Measurements from ENCODE around the gene FKBP1B. TPM values are rescaled to one million over a fixed set of nuclear protein-coding genes. Genes with fewer than 3 reads are reported as not detected.

FKBP1B gene
- total and polyA plus RNA-seq, 4 donors = 10.5 to 19.0 (median 13.3) TPM

DNA sequence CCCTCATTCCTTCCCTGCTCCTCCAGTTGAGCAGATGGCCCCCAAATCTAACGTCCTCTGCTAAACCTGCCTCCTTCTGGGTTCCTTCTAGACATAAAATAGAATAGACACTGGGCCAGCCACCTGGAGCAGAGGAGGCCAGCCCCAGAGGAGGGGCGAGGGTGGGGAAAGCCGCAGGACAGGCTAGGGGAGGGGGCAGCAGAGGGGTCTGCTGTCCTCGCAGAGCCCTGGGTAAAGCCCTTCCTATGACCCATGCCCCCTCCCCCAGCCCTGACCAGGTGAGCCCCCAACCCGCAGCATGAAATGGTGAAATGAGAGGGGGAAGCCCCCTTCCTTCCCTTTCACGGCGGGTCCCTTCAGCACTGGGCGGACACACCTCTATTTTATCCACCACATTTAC, 31.8 kb upstream of the FKBP1B start:
- Histone ChIP-seq H3K9me3 (ENCODE audit: control insufficient read depth in 4 of 4, insufficient read depth in 3 of 4, low read length in 3 of 4) (no peaks in the 10 kb centered on the region), H3K36me3 (ENCODE audit: control insufficient read depth in 4 of 4, insufficient read depth in 4 of 4, low read length in 4 of 4) (peaks cover 0 to 2% (median 0%) of the 10 kb centered on the region in 4 donors), H3K4me1 (ENCODE audit: control insufficient read depth in 5 of 5, insufficient read depth in 5 of 5, low read length in 5 of 5) (no peaks in the 10 kb centered on the region), H3K27ac (ENCODE audit: low read depth in 1 of 2, low read length in 1 of 2) (no peak overlapping the region), H3K4me3 (no peak overlapping the region), H3K9ac (ENCODE audit: insufficient read depth in 1 of 2, low read length in 2 of 2) (no peak overlapping the region), H3K27me3 (ENCODE audit: control insufficient read depth in 3 of 3, insufficient read depth in 3 of 3, low read length in 2 of 3) (no peaks in the 10 kb centered on the region)
- no peak for ATAC-seq (ENCODE audit: insufficient read depth, low FRiP score)
- DNase-seq = no peak
- WGBS, 2 donors = 84 to 88% methylated on average over 7 to 8 of the region's 8 CpGs
- TF ChIP-seq, protein P1, sequence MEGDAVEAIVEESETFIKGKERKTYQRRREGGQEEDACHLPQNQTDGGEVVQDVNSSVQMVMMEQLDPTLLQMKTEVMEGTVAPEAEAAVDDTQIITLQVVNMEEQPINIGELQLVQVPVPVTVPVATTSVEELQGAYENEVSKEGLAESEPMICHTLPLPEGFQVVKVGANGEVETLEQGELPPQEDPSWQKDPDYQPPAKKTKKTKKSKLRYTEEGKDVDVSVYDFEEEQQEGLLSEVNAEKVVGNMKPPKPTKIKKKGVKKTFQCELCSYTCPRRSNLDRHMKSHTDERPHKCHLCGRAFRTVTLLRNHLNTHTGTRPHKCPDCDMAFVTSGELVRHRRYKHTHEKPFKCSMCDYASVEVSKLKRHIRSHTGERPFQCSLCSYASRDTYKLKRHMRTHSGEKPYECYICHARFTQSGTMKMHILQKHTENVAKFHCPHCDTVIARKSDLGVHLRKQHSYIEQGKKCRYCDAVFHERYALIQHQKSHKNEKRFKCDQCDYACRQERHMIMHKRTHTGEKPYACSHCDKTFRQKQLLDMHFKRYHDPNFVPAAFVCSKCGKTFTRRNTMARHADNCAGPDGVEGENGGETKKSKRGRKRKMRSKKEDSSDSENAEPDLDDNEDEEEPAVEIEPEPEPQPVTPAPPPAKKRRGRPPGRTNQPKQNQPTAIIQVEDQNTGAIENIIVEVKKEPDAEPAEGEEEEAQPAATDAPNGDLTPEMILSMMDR (IDR thresholded peaks at IDR 0.05; ENCODE audit: control extremely low read depth, extremely low read depth) = no peak

DNA sequence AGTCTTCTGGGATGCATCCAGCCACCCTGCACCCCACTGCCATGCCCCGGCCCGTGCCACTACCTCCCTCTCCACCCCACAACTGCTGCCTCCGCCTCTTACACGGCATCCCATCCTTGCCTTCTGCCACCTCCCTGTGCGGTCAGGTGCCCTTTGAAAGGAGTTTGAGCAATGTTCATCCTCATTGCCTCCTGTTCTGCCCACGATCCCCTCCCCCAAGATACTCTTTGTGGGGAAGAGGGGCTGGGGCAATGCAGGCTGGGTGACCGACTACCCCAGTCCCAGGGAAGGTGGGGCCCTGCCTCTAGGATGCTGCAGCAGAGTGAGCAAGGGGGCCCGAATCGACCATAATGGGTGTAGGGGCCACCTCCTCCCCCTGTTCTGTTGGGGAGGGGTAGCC, 31.3 kb upstream of the FKBP1B start:
- Histone ChIP-seq H3K9me3 (ENCODE audit: control insufficient read depth in 4 of 4, insufficient read depth in 3 of 4, low read length in 3 of 4) (no peaks in the 10 kb centered on the region), H3K4me1 (ENCODE audit: control insufficient read depth in 5 of 5, insufficient read depth in 5 of 5, low read length in 5 of 5) (no peaks in the 10 kb centered on the region), H3K27ac (ENCODE audit: low read depth in 1 of 2, low read length in 1 of 2) (no peak overlapping the region), H3K9ac (ENCODE audit: insufficient read depth in 1 of 2, low read length in 2 of 2) (no peak overlapping the region), H3K36me3 (ENCODE audit: control insufficient read depth in 4 of 4, insufficient read depth in 4 of 4, low read length in 4 of 4) (peaks cover 0 to 7% (median 0%) of the 10 kb centered on the region in 4 donors), H3K27me3 (ENCODE audit: control insufficient read depth in 3 of 3, insufficient read depth in 3 of 3, low read length in 2 of 3) (no peaks in the 10 kb centered on the region), H3K4me3 (no peak overlapping the region)
- TF ChIP-seq, protein P1 (IDR thresholded peaks at IDR 0.05; ENCODE audit: control extremely low read depth, extremely low read depth) = no peak
- ATAC-seq (ENCODE audit: insufficient read depth, low FRiP score) (no peak), DNase-seq (no peak)
- 84 to 86% methylated on average over 9 of the region's 9 CpGs for WGBS, 2 donors

DNA sequence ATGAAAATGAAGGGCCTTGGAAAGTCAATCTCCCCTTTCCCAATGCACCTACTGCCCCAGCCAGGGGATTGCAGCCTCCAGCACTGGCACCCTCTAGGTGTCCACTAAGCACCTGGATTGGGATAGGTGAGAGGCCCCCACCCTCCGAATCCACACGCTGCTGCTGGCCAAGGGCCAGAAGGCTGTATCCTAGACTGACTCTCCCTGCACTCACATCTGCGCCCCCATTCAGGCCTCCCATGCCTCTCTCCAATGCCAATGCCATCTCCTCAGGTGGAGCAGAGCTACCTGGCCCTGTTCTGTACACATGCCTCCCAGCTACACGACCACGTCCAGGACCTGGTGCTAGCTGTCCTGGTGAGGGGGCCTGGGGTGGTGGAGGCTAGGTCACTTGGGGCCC, 29.8 kb upstream of the FKBP1B start:
- WGBS, 2 donors = 90 to 96% methylated on average over 5 of the region's 5 CpGs
- Histone ChIP-seq H3K27me3 (ENCODE audit: control insufficient read depth in 3 of 3, insufficient read depth in 3 of 3, low read length in 2 of 3) (no peaks in the 10 kb centered on the region), H3K9me3 (ENCODE audit: control insufficient read depth in 4 of 4, insufficient read depth in 3 of 4, low read length in 3 of 4) (no peaks in the 10 kb centered on the region), H3K9ac (ENCODE audit: insufficient read depth in 1 of 2, low read length in 2 of 2) (no peak overlapping the region), H3K4me1 (ENCODE audit: control insufficient read depth in 5 of 5, insufficient read depth in 5 of 5, low read length in 5 of 5) (no peaks in the 10 kb centered on the region), H3K27ac (ENCODE audit: low read depth in 1 of 2, low read length in 1 of 2) (no peak overlapping the region), H3K36me3 (ENCODE audit: control insufficient read depth in 4 of 4, insufficient read depth in 4 of 4, low read length in 4 of 4) (peaks cover 0 to 10% (median 0%) of the 10 kb centered on the region in 4 donors), H3K4me3 (no peak overlapping the region)
- DNase-seq = no peak
- TF ChIP-seq, protein P1 (IDR thresholded peaks at IDR 0.05; ENCODE audit: control extremely low read depth, extremely low read depth) = no peak
- no peak for ATAC-seq (ENCODE audit: insufficient read depth, low FRiP score)

DNA sequence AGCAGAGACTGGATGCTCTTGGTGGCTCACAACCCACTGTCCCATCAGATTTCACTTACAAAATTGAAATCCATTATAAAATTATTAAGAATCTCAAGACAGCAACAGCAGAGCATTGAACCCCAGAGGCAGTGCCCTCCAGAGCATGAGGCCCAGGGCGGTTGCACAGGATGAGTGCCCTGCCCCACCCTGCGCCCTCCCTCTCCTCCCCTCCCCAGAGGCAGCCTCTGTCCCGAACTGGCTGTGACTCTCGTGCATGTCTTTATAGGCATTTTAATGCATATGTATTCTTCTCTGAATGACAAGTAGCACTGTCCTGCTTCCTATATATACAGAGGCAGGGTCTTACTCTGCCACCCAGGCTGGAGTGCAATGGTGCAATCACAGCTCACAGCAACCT, 29.3 kb upstream of the FKBP1B start:
- no peak for ATAC-seq (ENCODE audit: insufficient read depth, low FRiP score)

More for the DNA sequence above, 29.3 kb upstream of the FKBP1B start:
- Histone ChIP-seq H3K27me3 (ENCODE audit: control insufficient read depth in 3 of 3, insufficient read depth in 3 of 3, low read length in 2 of 3) (no peaks in the 10 kb centered on the region), H3K9ac (ENCODE audit: insufficient read depth in 1 of 2, low read length in 2 of 2) (no peak overlapping the region), H3K4me1 (ENCODE audit: control insufficient read depth in 5 of 5, insufficient read depth in 5 of 5, low read length in 5 of 5) (no peaks in the 10 kb centered on the region), H3K9me3 (ENCODE audit: control insufficient read depth in 4 of 4, insufficient read depth in 3 of 4, low read length in 3 of 4) (no peaks in the 10 kb centered on the region), H3K4me3 (no peak overlapping the region), H3K36me3 (ENCODE audit: control insufficient read depth in 4 of 4, insufficient read depth in 4 of 4, low read length in 4 of 4) (peaks cover 0 to 13% (median 2%) of the 10 kb centered on the region in 4 donors), H3K27ac (ENCODE audit: low read depth in 1 of 2, low read length in 1 of 2) (no peak overlapping the region)
- DNase-seq = no peak
- TF ChIP-seq, protein P1 (IDR thresholded peaks at IDR 0.05; ENCODE audit: control extremely low read depth, extremely low read depth) = no peak
- 78 to 83% methylated on average over 4 of the region's 4 CpGs for WGBS, 2 donors

All from lung (tissue), 12 donors.